NOMO-1 (cell line): ENCODE data around the gene ATF3.
A peak's percentile ranks its signal among the peaks of the same experiment; 100 is the strongest.
"Not testable (repeated sequence)": the region's sequence is repeated elsewhere in the genome, so short reads cannot be mapped to it uniquely, and the experiment has no call there.

Source experiments
- DNase-seq, 2 experiments: peaks; one replicate each; lab custom pipeline; 2025; ENCODE audit not compliant: unreplicated experiment in 2 of 2; lab: John Stamatoyannopoulos, UW

Gene ATF3

GRCh38 chr1:212647004-212647403 is 38.4 kb downstream of the ATF3 start:
- DNase-seq = no peak

- DNase-seq = no peak
These were observed 39.9 kb downstream of the ATF3 start for GRCh38 chr1:212648431-212648830.

GRCh38 chr1:212649020-212649419 is 40.5 kb downstream of the ATF3 start:
- no peak for DNase-seq

GRCh38 chr1:212650228-212650627 is 41.7 kb downstream of the ATF3 start:
- no peak for DNase-seq

GRCh38 chr1:212651521-212651920 is 43.0 kb downstream of the ATF3 start:
- no peak for DNase-seq

- DNase-seq = no peak
These were observed 43.4 kb downstream of the ATF3 start for GRCh38 chr1:212651977-212652376.

GRCh38 chr1:212652609-212653008 is 44.0 kb downstream of the ATF3 start:
- DNase-seq = no peak

- no peak for DNase-seq
These were observed 47.3 kb downstream of the ATF3 start for GRCh38 chr1:212655668-212656440.

GRCh38 chr1:212656730-212657129 is 48.2 kb downstream of the ATF3 start:
- no peak for DNase-seq

GRCh38 chr1:212658250-212658649 is 49.7 kb downstream of the ATF3 start:
- not testable (repeated sequence) for DNase-seq

- no peak for DNase-seq
These were observed 56.0 kb downstream of the ATF3 start for GRCh38 chr1:212664409-212665199.

- peak; percentile 70 to 75 for DNase-seq
These were observed 56.9 kb downstream of the ATF3 start for GRCh38 chr1:212665241-212666115.

- DNase-seq = no peak
These were observed 57.7 kb downstream of the ATF3 start for GRCh38 chr1:212666116-212666775.

GRCh38 chr1:212667223-212668139 is 58.9 kb downstream of the ATF3 start:
- DNase-seq = no peak

GRCh38 chr1:212668477-212668876 is 59.9 kb downstream of the ATF3 start:
- no peak for DNase-seq

- peak; percentile 58 to 76 for DNase-seq
These were observed 60.5 kb downstream of the ATF3 start for GRCh38 chr1:212669102-212669501.

- no peak for DNase-seq
These were observed 61.0 kb downstream of the ATF3 start for GRCh38 chr1:212669600-212669999.

GRCh38 chr1:212670301-212670700 is 61.7 kb downstream of the ATF3 start:
- no peak for DNase-seq
